ENCODE measurements around the gene PRDM16.

Gene PRDM16

GRCh38 chr1:3402258-3403010 lies 333.4 kb downstream of the PRDM16 start (continued):
- TF ChIP-seq BCL6B (tag by site-specific recombination; IDR thresholded peaks at IDR 0.05), result peak; percentile 67; the same call in 1 of the 2 replicates
- TF ChIP-seq ZNF596 (tag by site-specific recombination; IDR thresholded peaks at IDR 0.05), result peak; percentile 66; the same call in 1 of the 2 replicates
- TF ChIP-seq, protein P1, sequence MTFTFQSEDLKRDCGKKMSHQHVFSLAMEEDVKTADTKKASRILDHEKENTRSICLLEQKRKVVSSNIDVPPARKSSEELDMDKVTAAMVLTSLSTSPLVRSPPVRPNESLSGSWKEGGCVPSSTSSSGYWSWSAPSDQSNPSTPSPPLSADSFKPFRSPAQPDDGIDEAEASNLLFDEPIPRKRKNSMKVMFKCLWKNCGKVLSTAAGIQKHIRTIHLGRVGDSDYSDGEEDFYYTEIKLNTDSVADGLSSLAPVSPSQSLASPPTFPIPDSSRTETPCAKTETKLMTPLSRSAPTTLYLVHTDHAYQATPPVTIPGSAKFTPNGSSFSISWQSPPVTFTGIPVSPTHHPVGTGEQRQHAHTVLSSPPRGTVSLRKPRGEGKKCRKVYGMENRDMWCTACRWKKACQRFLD (tag by site-specific recombination; IDR thresholded peaks at IDR 0.05), result no peak
- TF ChIP-seq ZNF132 (tag by site-specific recombination; IDR thresholded peaks at IDR 0.05; ENCODE audit: borderline replicate concordance), result no peak
- peak; percentile 96 for TF ChIP-seq ZBTB44 (tag by site-specific recombination; IDR thresholded peaks at IDR 0.05)
- TF ChIP-seq, protein P2, sequence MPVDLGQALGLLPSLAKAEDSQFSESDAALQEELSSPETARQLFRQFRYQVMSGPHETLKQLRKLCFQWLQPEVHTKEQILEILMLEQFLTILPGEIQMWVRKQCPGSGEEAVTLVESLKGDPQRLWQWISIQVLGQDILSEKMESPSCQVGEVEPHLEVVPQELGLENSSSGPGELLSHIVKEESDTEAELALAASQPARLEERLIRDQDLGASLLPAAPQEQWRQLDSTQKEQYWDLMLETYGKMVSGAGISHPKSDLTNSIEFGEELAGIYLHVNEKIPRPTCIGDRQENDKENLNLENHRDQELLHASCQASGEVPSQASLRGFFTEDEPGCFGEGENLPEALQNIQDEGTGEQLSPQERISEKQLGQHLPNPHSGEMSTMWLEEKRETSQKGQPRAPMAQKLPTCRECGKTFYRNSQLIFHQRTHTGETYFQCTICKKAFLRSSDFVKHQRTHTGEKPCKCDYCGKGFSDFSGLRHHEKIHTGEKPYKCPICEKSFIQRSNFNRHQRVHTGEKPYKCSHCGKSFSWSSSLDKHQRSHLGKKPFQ (tag by site-specific recombination; IDR thresholded peaks at IDR 0.05), result peak; percentile 74; the same call in 1 of the 2 replicates
- TF ChIP-seq ZNF776 (tag by site-specific recombination; IDR thresholded peaks at IDR 0.05; ENCODE audit: borderline replicate concordance), result no peak
- peak; percentile 83; the same call in 1 of the 2 replicates for TF ChIP-seq ZFP69B (tag by site-specific recombination; IDR thresholded peaks at IDR 0.05)
- no peak for TF ChIP-seq ZNF114 (tag by site-specific recombination; IDR thresholded peaks at IDR 0.05)
- TF ChIP-seq SCRT1 (tag by site-specific recombination; IDR thresholded peaks at IDR 0.05; ENCODE audit: borderline replicate concordance), result no peak
- TF ChIP-seq, protein P3, sequence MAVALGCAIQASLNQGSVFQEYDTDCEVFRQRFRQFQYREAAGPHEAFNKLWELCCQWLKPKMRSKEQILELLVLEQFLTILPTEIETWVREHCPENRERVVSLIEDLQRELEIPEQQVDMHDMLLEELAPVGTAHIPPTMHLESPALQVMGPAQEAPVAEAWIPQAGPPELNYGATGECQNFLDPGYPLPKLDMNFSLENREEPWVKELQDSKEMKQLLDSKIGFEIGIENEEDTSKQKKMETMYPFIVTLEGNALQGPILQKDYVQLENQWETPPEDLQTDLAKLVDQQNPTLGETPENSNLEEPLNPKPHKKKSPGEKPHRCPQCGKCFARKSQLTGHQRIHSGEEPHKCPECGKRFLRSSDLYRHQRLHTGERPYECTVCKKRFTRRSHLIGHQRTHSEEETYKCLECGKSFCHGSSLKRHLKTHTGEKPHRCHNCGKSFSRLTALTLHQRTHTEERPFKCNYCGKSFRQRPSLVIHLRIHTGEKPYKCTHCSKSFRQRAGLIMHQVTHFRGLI (tag by site-specific recombination; IDR thresholded peaks at IDR 0.05), result peak; percentile 59; the same call in 1 of the 2 replicates
- TF ChIP-seq ZNF473 (tag by site-specific recombination; IDR thresholded peaks at IDR 0.05), result no peak
- TF ChIP-seq, protein P4, sequence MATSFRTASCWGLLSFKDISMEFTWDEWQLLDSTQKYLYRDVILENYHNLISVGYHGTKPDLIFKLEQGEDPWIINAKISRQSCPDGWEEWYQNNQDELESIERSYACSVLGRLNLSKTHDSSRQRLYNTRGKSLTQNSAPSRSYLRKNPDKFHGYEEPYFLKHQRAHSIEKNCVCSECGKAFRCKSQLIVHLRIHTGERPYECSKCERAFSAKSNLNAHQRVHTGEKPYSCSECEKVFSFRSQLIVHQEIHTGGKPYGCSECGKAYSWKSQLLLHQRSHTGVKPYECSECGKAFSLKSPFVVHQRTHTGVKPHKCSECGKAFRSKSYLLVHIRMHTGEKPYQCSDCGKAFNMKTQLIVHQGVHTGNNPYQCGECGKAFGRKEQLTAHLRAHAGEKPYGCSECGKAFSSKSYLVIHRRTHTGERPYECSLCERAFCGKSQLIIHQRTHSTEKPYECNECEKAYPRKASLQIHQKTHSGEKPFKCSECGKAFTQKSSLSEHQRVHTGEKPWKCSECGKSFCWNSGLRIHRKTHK (tag by site-specific recombination; IDR thresholded peaks at IDR 0.05), result no peak
- TF ChIP-seq ZFP37 (tag by site-specific recombination; IDR thresholded peaks at IDR 0.05), result no peak
- TF ChIP-seq, protein P5, sequence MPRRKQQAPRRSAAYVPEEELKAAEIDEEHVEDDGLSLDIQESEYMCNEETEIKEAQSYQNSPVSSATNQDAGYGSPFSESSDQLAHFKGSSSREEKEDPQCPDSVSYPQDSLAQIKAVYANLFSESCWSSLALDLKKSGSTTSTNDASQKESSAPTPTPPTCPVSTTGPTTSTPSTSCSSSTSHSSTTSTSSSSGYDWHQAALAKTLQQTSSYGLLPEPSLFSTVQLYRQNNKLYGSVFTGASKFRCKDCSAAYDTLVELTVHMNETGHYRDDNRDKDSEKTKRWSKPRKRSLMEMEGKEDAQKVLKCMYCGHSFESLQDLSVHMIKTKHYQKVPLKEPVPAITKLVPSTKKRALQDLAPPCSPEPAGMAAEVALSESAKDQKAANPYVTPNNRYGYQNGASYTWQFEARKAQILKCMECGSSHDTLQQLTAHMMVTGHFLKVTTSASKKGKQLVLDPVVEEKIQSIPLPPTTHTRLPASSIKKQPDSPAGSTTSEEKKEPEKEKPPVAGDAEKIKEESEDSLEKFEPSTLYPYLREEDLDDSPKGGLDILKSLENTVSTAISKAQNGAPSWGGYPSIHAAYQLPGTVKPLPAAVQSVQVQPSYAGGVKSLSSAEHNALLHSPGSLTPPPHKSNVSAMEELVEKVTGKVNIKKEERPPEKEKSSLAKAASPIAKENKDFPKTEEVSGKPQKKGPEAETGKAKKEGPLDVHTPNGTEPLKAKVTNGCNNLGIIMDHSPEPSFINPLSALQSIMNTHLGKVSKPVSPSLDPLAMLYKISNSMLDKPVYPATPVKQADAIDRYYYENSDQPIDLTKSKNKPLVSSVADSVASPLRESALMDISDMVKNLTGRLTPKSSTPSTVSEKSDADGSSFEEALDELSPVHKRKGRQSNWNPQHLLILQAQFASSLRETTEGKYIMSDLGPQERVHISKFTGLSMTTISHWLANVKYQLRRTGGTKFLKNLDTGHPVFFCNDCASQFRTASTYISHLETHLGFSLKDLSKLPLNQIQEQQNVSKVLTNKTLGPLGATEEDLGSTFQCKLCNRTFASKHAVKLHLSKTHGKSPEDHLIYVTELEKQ (tag by site-specific recombination; IDR thresholded peaks at IDR 0.05; ENCODE audit: borderline replicate concordance), result peak; percentile 91; the same call in 1 of the 2 replicates
- TF ChIP-seq ZNF169 (tag by site-specific recombination; IDR thresholded peaks at IDR 0.05), result no peak
- TF ChIP-seq GFI1B (tag by site-specific recombination; IDR thresholded peaks at IDR 0.05), result peak; percentile 91
- TF ChIP-seq ZNF548 (tag by site-specific recombination; IDR thresholded peaks at IDR 0.05), result no peak
- TF ChIP-seq ZFP3 (tag by site-specific recombination; IDR thresholded peaks at IDR 0.05; ENCODE audit: low read depth), result 0 out of 2 replicates have a peak, but pooled peaks have one; percentile 19
- TF ChIP-seq ZNF514 (tag by site-specific recombination; IDR thresholded peaks at IDR 0.05), result no peak
- TF ChIP-seq SCRT2 (tag by site-specific recombination; IDR thresholded peaks at IDR 0.05), result no peak
- TF ChIP-seq, protein P6, sequence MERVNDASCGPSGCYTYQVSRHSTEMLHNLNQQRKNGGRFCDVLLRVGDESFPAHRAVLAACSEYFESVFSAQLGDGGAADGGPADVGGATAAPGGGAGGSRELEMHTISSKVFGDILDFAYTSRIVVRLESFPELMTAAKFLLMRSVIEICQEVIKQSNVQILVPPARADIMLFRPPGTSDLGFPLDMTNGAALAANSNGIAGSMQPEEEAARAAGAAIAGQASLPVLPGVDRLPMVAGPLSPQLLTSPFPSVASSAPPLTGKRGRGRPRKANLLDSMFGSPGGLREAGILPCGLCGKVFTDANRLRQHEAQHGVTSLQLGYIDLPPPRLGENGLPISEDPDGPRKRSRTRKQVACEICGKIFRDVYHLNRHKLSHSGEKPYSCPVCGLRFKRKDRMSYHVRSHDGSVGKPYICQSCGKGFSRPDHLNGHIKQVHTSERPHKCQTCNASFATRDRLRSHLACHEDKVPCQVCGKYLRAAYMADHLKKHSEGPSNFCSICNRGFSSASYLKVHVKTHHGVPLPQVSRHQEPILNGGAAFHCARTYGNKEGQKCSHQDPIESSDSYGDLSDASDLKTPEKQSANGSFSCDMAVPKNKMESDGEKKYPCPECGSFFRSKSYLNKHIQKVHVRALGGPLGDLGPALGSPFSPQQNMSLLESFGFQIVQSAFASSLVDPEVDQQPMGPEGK (tag by site-specific recombination; IDR thresholded peaks at IDR 0.05), result peak; percentile 72; the same call in 1 of the 2 replicates
- no peak for TF ChIP-seq ZNF211 (tag by site-specific recombination; IDR thresholded peaks at IDR 0.05; ENCODE audit: low read depth)
- peak; percentile 90; the same call in 1 of the 2 replicates for TF ChIP-seq ZNF391 (tag by site-specific recombination; IDR thresholded peaks at IDR 0.05; ENCODE audit: borderline replicate concordance, low read depth)
